ENCODE results near the gene RIPOR2.

DNA sequence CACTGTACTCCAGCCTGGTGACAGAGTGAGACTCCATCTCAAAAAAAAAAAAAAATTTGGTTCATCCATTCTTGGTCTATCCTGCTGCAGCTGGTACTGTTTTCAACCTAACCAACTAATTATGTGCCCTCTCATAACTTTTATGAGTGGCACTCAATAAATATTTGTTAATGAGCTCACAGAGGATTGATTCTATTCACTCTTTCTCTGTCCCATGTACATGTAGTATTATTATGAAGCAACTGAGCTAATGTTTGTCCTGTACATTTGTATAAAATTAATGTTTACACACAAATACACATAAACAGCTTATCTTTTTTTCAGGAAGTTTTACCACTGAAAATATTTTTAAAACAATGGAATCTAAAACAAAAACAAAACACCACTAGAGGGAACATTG is 10.1 kb downstream of the RIPOR2 start:
- TF ChIP-seq CTCF (IDR thresholded peaks at IDR 0.05), result no peak
- TF ChIP-seq POLR2A (IDR thresholded peaks at IDR 0.05), result no peak
